DMS153 (cell line): ENCODE data around the gene FSIP1.

ENCODE experiments used
- DNase-seq: peaks from one replicate; lab custom pipeline; 2025; lab: John Stamatoyannopoulos, UW

Gene FSIP1

DNA sequence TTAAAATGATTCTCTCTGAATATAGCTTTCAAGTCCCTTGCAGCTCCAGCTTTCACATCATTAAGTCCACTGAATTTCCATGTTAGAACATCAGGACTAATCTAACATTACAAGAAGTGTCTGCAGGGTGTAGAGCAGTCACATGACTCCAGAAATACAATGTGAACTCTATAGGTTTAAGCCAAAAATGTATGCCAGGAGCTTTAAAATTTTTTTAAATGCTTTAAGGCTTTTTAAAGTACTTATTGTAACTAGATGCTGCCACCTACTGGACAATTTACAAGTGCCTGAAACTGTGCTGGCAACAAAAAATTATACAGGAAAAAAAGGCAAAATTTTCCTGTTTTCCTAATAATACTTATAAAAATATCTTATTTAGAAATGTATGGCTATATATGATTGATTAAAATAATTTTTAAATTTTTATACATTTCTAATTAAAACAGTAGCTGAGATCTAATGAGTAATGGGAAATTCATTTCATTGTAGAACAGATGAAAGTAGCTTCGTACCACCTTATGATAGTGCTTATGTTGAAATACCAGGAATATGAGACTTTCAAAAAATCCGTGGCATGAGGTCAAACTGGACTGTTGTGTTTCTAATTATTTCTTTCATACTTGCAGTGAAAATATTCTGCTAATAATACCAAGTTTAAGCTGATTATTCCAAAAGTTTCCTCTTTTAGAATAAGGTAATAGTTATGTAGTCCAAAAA is 25.7 kb downstream of the FSIP1 start:
- peak; percentile 6 for DNase-seq

- no peak for DNase-seq
These were observed 29.6 kb downstream of the FSIP1 start for GRCh38 chr15:39752991-39753390.

DNA sequence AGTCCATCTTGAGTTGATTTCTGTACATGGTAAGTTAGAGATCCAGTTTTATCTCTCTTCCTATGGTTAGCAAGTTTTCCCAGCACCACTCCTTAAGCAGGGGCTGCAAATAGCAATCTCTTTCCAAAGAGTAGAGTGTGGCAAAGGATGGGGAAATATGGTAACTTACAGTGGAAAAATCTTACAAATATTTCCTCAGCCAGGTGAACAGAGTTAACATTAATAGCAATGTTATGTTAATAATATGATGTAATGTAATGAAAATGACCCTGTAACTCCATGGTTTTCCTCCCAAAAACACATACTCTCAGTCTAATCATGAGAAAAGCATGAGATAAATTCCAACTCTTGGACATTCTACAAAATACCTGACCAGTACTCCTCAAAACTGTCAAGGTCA is 30.4 kb downstream of the FSIP1 start:
- no peak for DNase-seq

GRCh38 chr15:39748276-39748675 is 34.4 kb downstream of the FSIP1 start:
- no peak for DNase-seq

DNA sequence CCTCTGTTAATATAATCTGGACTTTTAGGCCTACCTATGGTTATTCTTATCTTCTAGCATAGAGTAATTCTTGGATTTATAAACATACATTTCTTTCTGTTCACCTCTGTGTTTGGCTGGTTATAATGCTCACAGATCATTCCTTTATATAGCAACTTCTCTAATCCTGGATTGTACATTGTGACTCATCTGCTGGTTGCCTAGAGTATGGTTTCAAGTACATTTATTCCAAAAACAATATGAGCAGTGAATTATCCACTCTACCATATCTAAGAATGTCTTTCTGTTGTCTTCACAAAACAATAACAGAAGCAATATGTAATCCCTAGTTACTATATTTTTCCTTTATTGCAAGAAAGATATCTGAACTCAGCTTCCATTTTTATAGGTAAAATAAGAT is 35.3 kb downstream of the FSIP1 start:
- DNase-seq: no peak

DNA sequence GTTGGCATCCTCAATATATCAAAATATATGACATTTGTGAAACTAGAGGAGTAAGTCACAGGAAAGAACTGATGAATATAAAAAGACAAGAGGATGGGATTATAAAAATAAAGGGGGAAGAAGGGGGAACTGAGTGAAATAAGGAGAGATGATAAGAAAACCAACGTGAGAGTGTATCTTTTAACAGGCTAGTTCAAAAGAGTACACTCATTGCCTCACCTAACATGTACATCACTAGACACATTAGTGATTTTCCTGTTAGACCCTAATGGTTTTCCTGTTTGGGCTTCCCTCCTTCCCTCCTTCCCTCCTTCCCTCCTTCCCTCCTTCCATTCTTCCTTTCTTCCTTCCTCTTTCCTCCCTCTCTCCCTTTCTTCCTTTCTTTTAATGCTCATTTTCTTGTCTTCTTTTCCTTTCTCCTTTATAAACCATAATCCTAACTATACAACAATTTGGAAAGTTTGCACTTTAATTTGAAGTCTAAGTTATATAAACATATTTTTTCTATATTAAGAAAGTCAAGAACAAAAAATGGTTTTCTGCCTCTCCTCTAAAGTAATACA is 35.8 kb downstream of the FSIP1 start:
- no peak for DNase-seq

DNA sequence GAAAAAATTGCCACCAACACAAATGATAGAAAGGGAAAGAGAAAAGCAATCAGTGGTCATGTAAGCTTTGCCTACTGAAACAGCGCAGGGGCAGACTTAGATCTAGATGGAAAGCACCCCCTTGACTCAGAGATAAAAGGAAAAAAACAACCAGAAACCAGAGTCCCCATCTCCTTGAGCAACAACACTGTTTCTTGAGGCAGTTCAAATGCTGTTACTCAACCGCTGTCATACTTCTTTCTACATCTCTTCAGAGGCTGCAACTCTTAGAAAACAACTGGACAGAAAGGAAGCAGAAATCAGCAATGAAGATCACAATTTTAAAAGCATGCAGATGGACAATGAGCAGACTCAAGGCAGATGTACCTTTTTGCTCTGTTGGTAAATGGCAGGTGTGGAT is 36.5 kb downstream of the FSIP1 start:
- no peak for DNase-seq

- no peak for DNase-seq
These were observed 37.2 kb downstream of the FSIP1 start for GRCh38 chr15:39745415-39745814.

GRCh38 chr15:39744334-39745103 is 38.1 kb downstream of the FSIP1 start:
- DNase-seq: no peak

GRCh38 chr15:39743611-39744010 is 39.0 kb downstream of the FSIP1 start:
- DNase-seq: no peak

DNA sequence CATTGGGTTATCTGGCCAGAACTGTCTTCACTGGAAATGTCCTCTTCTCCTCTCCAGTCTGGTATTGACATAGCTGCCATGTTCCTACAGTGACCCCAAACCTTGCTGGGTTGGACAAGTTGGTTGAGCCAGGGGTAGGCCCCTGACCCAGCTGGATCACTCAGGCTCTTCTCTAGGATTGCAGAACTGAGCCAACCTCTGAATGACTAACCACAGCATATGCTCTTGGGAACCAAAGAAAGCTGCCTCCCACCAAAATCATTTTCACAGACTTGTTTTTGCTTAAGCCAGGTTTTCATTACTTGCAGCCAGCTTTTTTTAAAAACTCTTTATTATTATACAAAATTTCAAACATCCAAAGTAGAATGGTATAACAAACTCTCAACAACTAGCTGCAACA is 41.4 kb downstream of the FSIP1 start:
- DNase-seq: no peak

- DNase-seq: no peak
These were observed 43.6 kb downstream of the FSIP1 start for GRCh38 chr15:39738998-39739397.

DNA sequence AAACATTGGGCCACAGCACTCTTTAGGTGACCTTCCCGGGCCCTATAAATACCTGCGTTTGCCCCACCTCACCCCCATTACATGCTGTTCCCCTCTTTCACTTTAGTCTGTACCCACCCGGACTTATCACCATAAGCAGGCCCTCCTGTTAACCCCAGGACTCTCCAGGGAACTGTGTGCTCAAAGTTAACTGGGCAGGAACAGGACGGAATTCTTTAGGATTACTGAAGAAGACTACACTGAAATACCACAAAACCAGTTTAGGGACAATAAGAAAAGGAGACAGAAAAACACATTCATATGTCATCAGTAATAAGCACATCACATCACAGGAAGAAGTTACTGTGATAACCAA is 45.5 kb downstream of the FSIP1 start:
- DNase-seq: no peak

DNA sequence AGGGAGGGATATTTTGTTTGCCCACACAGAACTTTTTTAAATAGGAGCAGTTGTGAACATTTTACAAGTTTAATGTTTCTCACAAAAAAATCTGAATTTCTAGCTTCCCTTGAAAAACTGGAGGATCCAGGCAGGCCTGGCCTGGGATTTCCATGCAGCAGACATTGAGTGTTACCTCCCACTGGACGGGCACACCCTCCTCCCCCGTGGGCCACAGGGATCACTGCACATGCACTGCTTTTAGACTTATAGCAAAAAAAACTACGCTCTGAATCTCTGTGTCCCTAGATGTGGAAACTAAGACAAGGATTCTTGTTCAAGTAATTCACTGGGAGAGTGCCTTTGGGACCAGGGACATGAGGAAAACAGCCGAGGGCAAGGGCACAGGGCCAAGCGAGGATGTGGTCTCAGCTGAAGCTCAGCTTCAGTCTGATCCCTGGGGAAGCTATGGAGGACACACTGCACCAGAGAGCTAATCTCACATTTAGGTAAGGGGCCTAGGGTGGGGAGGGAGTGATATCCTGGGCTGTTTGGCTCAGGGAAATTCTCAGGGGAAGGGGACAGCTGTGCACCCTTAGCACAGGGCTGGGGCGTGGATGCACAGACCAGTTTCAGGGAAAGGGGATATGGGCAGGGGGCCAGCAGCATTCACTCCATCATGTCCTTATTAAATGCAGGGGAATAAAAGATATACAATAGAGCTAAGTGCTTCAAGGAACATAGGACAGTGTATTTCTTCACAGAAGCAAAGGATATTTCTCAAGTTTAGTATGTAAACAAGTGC is 46.0 kb downstream of the FSIP1 start:
- no peak for DNase-seq

DNA sequence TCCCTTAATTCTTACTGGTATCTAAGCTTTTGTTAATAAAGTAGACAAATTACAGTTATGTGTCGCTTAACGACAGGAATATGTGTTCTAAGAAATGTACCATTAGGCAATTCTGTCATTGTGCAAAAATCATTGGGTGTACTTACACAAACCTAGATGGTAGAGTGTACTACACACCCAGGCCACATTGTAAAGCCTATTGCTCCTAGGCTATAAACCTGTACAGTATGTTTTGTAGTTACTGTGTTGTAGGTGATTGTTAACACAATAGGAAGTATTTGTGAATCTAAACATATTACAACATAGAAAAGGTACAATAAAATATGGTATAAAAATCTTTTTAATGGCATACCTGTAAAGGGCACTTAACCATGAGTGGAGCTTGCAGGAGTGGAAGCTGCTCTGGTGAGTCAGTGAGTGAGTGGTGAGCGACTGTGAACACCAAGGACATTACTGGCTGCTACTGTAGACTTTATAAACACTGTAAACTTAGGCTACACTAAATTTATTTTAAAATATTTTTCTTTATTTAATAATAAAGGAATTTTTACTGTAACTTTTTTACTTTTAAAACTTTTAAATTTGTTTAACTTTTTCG is 47.4 kb downstream of the FSIP1 start:
- no peak for DNase-seq

- no peak for DNase-seq
These were observed 51.4 kb downstream of the FSIP1 start for GRCh38 chr15:39731266-39731665.

- DNase-seq: no peak
These were observed 52.1 kb downstream of the FSIP1 start for GRCh38 chr15:39730552-39730951.

DNA sequence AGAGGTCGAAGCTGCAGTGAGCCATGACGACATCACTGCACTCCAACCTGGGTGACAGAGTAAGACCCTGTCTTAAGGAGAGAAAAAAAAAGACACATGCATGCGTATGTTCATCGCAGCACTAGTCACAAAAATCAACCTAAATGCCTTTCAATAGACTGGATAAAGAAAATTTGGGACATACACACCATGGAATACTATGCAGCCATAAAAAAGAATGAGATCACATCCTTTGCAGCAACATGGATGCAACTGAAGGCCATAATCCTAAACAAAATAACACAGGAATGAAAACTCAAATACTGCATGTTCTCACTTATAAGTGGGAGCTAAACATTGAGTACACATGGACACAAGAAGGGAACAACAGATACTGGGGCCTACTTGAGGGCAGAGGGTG is 53.1 kb downstream of the FSIP1 start:
- DNase-seq: no peak

DNA sequence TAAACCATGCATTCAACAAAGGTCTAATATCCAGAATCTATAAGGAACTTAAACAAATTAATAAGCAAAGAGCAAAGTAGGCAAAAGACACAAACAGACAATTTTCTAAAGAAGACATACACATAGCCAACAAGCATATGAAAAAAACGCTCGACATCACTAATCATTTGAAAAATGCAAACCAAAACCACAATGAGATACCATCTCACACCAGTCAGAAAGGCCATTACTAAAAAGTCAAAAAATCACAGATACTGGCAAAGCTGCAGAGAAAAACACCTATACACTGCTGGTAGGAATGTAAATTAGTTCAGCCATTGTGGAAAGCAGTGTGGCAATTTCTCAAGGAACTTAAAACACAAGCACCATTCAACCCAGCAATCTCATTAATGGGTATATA is 53.8 kb downstream of the FSIP1 start:
- no peak for DNase-seq

DNA sequence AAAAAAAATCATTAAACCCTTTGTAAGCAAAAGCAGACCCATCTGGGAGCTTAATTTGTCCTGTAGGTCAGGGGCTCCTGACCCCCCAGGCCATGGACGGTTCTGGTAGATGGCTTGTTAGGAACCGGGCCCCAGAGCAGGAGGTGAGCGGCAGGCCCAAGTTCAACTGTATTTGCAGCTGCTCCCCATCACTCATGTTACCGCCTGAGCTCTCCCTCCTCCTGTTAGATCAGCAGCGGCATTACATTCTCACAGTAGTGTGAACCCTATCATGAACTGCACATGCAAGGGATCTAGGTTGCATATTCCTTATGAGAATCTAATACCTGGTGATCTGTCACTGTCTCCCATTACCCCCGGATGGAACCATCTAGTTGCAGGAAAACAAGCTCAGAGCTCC is 60.7 kb downstream of the FSIP1 start:
- no peak for DNase-seq

- no peak for DNase-seq
These were observed 61.7 kb downstream of the FSIP1 start for GRCh38 chr15:39720621-39721611.
